T-helper 2 cell treated with Interferon-gamma antibody and Interleukin-4, amounts not matched to agents 5 μg/mL and 100 μg/mL, for 36 hours (primary cell): ENCODE results near the gene PPARD.
"Not testable (repeated sequence)": the region's sequence is repeated elsewhere in the genome, so short reads cannot be mapped to it uniquely, and the experiment has no call there.

Experiments used
- DNase-seq: peaks from one replicate; pipeline ENCODE4 v3.0.0; 2021; ENCODE audit warnings: low spot score
- H3K27ac Mint-ChIP-seq: one replicate; pipeline ENCODE4 v1.8.0; 2021; ENCODE audit warnings: mild to moderate bottlenecking, mixed read lengths
- H3K27me3 Mint-ChIP-seq: one replicate; pipeline ENCODE4 v1.8.0; 2021; ENCODE audit warnings: low read depth, mixed read lengths
- H3K36me3 Mint-ChIP-seq: one replicate; pipeline ENCODE4 v1.8.0; 2021; ENCODE audit warnings: low read depth, mixed read lengths
- H3K4me1 Mint-ChIP-seq: one replicate; pipeline ENCODE4 v1.8.0; 2021; ENCODE audit warnings: low read depth, mixed read lengths
- H3K4me3 Mint-ChIP-seq: one replicate; pipeline ENCODE4 v1.8.0; 2022; ENCODE audit warnings: mild to moderate bottlenecking, moderate library complexity, mixed read lengths
- H3K9me3 Mint-ChIP-seq: one replicate; pipeline ENCODE4 v1.8.0; 2021; ENCODE audit warnings: mixed read lengths

PPARD gene

DNA sequence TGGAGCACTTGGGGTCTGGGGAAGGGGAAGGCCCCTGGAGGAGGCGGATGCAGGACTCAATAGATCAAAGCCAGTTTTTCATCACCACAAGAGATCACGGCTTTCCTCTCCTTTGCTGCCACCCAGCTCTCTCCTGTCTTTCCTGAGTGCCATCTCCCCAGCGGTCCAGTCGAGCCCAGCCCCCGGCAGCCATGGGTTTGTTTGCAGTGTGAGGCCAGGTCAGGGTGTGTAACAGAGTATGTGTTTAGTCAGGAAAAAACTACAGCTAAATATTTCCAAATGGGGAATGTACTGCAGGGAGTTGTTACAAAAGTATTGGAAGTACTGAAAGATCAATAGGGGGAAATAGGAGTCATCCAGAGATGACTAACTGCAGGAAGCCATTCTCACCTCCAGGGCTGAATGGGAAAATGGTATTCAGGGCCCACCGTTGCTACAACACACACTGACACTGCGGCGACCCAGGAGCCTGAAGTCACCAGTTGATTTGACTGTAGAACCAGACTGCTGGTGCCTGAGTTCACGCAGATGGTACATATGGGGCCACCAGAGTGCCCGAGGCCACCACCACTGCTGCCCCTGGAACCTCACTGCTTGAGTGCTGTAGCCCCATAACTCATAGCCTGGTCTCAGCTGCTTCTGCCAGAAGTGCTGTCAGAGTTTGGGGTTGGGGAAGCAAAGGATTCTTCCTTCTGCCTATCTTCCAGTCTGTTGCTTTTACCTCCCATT is 86.2 kb downstream of the PPARD start:
- H3K4me3 Mint-ChIP-seq: no peak overlapping the region
- DNase-seq: no peak
- H3K27me3 Mint-ChIP-seq: no peaks in the 10 kb centered on the region
- peaks cover 20% of the 10 kb centered on the region for H3K36me3 Mint-ChIP-seq
- no peak overlapping the region for H3K27ac Mint-ChIP-seq
- no peaks in the 10 kb centered on the region for H3K4me1 Mint-ChIP-seq
- H3K9me3 Mint-ChIP-seq: peaks cover 10% of the 10 kb centered on the region

DNA sequence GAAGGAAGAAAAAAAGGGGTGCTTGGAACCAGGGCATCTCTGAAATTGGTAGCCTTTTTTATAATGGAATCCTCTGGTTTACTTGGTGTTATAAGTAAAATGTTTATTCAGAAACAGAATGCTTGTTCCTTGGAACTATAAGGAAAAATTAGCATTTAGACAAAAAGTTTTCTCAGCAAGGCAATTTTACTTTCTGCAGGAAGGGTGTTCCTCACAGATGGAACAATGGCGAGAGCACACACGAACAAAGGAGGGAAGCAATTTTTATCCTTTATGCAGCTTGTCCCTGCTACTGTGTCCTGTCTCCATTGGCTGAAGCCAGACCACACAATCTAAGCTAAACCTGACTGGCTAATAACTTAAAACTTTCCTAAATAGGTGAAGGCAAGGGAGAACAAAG is 87.1 kb downstream of the PPARD start:
- Mint-ChIP-seq H3K27ac (no peak overlapping the region), H3K36me3 (peaks cover 20% of the 10 kb centered on the region), H3K9me3 (peaks cover 10% of the 10 kb centered on the region), H3K4me1 (no peaks in the 10 kb centered on the region), H3K27me3 (no peaks in the 10 kb centered on the region), H3K4me3 (no peak overlapping the region)
- DNase-seq: no peak

DNA sequence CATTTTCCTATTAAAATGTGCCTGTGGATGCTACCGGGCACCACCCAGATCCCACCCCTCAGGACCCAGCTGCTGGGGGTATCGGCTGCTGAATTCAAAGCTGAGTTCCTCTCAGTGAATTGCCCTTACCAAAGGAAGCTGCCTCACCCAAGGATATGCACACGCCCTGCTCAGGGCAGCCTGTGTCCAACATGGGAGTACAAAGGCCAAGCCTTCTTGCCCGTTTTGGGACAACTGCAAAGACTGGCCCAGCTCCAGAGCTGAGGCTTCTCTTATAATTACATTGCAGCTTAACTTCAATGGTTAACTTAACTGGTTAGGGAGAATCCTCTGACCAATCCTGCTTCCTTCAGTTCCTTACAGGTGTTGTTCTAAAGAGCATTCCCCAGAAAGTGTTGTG is 89.9 kb downstream of the PPARD start:
- Mint-ChIP-seq H3K27me3 (no peaks in the 10 kb centered on the region), H3K4me1 (no peaks in the 10 kb centered on the region), H3K9me3 (peaks cover 10% of the 10 kb centered on the region), H3K36me3 (peaks cover 11% of the 10 kb centered on the region), H3K4me3 (no peak overlapping the region), H3K27ac (no peak overlapping the region)
- no peak for DNase-seq

DNA sequence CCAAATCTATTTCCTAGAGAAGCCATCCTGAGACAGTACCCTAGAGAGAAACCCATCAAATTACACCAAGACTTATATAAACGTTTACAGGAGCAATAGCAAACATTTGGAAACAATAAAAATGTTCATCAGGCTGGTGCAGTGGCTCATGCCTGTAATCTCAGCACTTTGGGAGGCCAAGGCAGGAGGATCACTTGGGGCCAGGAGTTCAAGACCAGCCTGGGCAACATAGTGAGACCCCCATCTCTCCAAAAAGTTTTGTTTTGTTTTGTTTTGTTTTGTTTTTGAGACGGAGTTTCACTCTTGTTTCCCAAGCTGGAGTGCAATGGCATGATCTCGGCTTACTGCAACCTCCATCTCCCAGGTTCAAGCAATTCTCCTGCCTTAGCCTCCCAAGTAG is 90.3 kb downstream of the PPARD start:
- H3K9me3 Mint-ChIP-seq: peaks cover 10% of the 10 kb centered on the region
- H3K36me3 Mint-ChIP-seq: peaks cover 11% of the 10 kb centered on the region
- not testable (repeated sequence) for H3K4me1 Mint-ChIP-seq, H3K27ac Mint-ChIP-seq, H3K27me3 Mint-ChIP-seq, H3K4me3 Mint-ChIP-seq, DNase-seq

DNA sequence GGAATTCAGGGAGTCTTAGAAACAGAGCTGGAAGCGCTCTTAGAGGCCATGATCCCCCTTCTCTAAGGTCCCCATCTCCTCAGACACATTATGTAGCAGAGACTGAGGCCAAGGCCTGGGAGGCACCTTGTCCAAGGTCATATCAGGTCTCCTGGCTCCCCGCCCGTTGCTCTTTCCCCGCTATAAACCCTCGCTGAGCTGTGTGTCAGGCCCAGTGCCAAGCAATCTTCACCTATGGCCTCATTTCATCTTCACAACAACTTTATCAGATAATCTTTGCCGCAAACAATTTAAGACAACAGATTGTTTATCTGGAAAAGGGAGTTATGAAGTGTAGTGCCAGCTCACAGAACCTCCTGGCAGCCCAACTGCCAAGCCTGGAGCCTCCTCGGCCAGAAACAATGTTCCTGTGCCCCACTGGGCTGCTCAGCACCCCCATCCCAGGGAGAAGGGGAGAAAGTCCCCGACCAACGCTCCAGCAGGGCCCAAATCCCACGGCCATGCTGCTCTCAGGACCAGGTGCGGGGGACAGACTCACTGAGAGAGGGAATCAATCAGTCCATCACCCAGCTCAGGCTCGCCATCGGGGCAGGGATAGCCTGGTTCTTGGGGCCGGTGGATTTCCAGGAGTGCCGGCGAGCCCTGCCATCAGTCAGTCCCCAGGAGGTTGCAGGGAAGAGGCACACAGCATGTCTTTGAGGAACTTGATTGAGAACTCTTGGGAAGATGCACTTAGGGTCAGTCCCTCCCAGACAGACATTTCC is 92.9 kb downstream of the PPARD start:
- no peaks in the 10 kb centered on the region for H3K9me3 Mint-ChIP-seq
- no peaks in the 10 kb centered on the region for H3K36me3 Mint-ChIP-seq
- DNase-seq: no peak
- no peak overlapping the region for H3K27ac Mint-ChIP-seq
- no peak overlapping the region for H3K4me3 Mint-ChIP-seq
- H3K27me3 Mint-ChIP-seq: no peaks in the 10 kb centered on the region
- no peaks in the 10 kb centered on the region for H3K4me1 Mint-ChIP-seq

DNA sequence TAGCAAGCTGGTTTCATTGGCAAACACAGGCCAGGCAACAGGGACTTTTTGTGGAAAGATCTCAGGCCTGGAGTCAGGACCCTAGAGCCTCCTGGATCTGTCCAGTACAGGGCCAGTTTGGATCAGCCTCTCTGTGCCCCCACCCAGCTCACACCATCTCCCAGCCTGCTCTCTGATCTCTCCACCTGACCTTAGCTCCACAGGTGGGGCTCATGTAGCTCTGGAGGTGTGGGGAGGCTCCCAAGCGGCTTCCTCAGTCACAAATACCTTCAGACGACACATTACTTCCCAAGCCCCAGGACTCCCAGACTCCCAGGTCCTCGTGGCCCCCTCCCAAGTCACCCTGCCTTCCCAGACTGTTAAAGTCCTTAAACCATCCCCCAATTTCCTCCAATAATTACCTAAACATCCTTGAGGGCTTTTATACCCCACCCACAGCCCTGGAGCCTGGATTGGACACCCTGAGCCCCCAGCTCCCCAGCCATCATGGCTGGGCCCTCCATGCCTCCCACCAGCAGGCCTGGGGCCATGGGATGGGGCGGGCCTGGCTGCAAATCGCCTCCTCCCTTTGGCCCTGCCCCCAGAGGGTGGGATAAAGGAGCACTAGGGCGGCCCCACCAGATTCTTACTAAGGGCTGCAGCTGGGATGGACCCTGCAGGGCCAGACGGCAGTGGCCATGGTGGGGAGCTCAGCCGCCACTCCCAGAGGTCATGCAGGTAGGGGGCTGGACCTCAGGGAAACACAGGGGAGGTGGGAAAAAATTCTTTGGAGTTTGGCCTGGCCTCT is 93.9 kb downstream of the PPARD start:
- Mint-ChIP-seq H3K27me3 (no peaks in the 10 kb centered on the region), H3K36me3 (no peaks in the 10 kb centered on the region), H3K27ac (no peak overlapping the region), H3K9me3 (no peaks in the 10 kb centered on the region), H3K4me1 (no peaks in the 10 kb centered on the region), H3K4me3 (no peak overlapping the region)
- DNase-seq: no peak

DNA sequence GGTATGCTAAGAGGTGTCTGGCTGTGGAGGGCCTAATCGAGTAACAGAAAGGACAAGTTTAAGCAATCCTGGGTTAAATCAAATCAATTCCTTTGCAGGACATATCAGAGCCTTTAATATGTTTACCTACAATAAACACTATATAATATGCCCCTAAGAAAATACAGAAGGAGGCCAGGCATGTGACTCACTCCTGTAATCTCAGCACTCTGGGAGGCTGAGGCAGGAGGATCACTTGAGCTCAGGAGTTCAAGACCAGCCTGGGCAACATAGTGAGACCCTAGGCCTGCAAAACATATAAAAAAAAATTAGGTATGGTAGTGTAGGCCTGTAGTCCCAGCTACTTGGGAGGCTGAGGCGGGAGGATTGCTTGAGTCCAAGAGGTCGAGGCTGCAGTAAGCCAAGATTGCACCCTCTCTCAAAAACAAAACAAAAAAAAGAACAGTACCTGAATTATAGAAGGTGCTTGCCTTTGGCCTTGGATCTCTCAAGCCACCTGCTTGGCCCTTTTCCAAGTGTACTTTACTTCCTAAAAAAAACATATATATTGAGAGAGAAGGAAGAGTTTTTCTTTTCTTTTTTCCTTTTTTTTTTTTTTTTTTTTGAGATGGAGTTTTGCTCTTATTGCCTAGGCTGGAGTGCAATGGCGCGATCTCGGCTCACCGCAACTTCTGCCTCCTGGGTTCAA is 96.2 kb downstream of the PPARD start:
- DNase-seq, H3K4me1 Mint-ChIP-seq, H3K4me3 Mint-ChIP-seq, H3K27me3 Mint-ChIP-seq, H3K36me3 Mint-ChIP-seq, H3K9me3 Mint-ChIP-seq, H3K27ac Mint-ChIP-seq: not testable (repeated sequence)

DNA sequence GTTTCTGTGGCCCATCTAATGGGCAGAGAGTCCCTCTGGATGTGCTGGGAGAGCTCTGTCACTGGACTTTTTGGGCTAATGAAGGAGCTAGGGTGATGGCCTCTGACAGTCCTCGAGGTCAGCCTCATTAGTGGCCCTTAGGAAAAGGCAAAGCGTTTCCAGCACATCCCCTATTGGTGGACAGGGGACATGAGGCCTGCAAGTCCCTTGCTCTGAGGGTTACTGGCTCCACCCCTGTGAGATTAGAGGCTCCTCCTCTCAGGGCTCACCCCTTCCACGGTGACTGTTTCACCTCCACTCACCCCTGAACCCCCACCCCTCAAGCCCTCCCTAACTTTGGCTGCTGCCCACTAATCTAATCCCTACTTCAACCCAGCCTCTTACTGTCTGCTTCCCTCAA is 97.0 kb downstream of the PPARD start:
- H3K4me3 Mint-ChIP-seq: no peak overlapping the region
- DNase-seq: no peak
- H3K9me3 Mint-ChIP-seq: no peaks in the 10 kb centered on the region
- no peaks in the 10 kb centered on the region for H3K36me3 Mint-ChIP-seq
- H3K4me1 Mint-ChIP-seq: no peaks in the 10 kb centered on the region
- H3K27ac Mint-ChIP-seq: no peak overlapping the region
- no peaks in the 10 kb centered on the region for H3K27me3 Mint-ChIP-seq

DNA sequence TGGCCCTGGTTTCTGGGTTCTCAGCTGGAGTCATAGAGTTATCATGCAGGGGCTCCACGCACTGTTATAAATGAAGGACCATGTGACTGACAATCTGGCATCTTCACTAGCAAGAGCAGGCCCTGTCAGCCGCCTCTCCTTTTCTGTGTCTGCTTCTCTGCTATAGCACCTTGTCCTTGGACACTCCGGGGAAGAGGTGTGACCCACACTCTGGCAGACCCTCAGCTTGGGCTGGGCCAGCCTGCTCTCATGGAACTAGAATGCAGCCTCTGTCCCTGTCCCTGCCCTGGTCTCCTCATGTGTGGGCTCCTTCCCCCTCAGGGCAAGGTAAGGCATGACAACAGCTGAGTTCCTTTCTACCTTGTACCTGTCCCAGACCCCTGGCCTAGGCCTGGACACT is 98.8 kb downstream of the PPARD start:
- Mint-ChIP-seq H3K9me3 (no peaks in the 10 kb centered on the region), H3K27me3 (no peaks in the 10 kb centered on the region), H3K36me3 (no peaks in the 10 kb centered on the region), H3K4me1 (peaks cover 5% of the 10 kb centered on the region), H3K4me3 (no peak overlapping the region), H3K27ac (no peak overlapping the region)
- no peak for DNase-seq

DNA sequence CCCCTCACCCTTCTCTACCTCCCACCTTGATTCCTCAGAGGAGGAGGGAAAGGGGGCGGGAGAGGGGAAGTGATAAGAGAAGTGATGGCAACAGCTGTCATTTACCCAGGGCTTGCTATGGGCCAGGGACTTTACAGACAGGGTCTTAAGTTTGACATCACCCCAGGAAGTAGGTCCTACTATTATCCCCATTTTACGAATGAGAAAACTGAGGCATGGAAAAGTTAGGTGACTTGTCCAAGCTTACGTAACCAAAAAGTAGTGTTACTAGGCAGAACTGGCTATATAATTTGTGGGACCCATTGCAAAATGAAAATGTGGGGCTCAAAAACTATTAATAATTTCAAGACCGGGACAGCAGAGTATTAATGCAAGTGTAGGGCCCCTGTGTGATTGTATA is 99.3 kb downstream of the PPARD start:
- Mint-ChIP-seq H3K9me3 (no peaks in the 10 kb centered on the region), H3K4me3 (no peak overlapping the region), H3K27ac (no peak overlapping the region), H3K4me1 (peaks cover 5% of the 10 kb centered on the region), H3K27me3 (no peaks in the 10 kb centered on the region), H3K36me3 (no peaks in the 10 kb centered on the region)
- DNase-seq: no peak

DNA sequence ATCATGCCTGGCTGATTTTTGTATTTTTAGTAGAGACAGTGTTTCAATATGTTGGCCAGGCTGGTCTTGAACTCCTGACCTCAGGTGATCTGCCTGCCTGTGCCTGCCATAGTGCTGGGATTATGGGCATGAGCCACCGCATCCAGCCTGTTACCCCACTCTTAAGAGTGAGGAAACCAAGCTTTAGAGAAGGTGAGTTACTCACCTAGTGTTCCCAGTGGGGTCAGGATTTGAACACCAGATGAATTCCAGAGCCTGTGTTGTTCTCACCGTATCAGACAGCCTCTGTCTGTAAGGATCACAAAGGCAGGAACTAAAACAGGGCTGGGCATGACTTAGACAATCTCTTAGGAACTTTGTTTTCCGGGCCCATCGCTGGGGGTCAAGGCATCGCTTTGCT is 100.3 kb downstream of the PPARD start:
- H3K4me1 Mint-ChIP-seq: peaks cover 5% of the 10 kb centered on the region
- H3K4me3 Mint-ChIP-seq: no peak overlapping the region
- H3K9me3 Mint-ChIP-seq: no peaks in the 10 kb centered on the region
- H3K27me3 Mint-ChIP-seq: no peaks in the 10 kb centered on the region
- no peak for DNase-seq
- H3K36me3 Mint-ChIP-seq: no peaks in the 10 kb centered on the region
- no peak overlapping the region for H3K27ac Mint-ChIP-seq

DNA sequence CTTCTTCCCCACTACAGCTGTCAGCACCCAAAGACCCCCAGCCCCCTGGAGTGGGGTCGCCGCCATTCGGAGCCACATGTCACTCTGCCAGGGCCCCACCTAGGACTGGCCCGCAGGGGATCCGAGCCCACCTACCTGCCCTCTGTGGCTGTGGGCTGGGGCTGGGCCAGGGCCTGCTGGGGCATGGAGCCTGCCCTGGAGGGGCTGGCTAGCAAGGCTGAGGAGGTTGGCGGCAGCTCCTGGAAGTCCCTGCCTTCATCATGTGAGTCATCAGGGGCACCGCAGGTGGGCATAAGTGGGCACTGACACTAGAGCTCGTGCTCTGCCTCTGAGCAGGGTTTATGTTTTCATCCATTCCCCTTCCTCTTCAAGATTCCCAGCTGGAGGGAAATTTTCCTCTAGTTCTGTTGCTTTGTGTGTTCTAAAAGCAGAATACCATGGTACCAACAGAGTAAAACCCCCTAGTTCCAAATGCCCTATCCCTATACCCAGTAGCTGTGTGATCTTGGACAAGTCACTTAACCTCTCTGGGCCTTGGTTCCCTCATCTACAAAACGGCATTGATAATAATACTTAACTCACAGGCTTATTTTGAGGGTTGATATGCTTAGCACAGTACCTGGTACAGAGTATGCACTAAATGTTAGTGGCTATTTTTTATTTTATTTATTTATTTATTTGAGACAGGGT is 101.1 kb downstream of the PPARD start:
- no peak for DNase-seq
- H3K4me3 Mint-ChIP-seq: no peak overlapping the region
- H3K36me3 Mint-ChIP-seq: no peaks in the 10 kb centered on the region
- peaks cover 7% of the 10 kb centered on the region for H3K4me1 Mint-ChIP-seq
- H3K27ac Mint-ChIP-seq: no peak overlapping the region
- no peaks in the 10 kb centered on the region for H3K9me3 Mint-ChIP-seq
- no peaks in the 10 kb centered on the region for H3K27me3 Mint-ChIP-seq

DNA sequence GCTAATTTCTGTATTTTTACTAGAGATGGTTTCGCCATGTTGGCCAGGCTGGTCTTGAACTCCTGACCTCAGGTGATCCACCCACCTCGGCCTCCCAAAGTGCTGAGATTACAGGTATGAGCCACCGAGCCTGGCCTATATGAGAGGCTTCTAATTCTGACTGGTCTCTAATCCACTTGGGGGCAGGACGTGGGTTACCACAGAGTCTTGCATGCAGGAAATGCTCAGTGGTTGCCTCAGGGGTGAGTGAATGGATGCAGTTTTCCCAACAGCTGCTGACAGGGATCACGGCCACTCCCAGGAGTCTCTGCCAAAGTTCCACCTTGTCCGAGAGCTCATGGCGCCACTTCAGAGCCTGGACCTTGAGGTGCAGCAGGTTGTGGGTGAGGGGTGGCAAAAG is 103.3 kb downstream of the PPARD start:
- peak; percentile 12 for DNase-seq
- Mint-ChIP-seq H3K36me3 (no peaks in the 10 kb centered on the region), H3K4me3 (peak overlapping the region; percentile 54), H3K27ac (peak overlapping the region; percentile 45), H3K4me1 (peaks cover 9% of the 10 kb centered on the region), H3K27me3 (peaks cover 3% of the 10 kb centered on the region), H3K9me3 (no peaks in the 10 kb centered on the region)
